ENCODE results near the gene VSIG10L2.

VSIG10L2 gene

GRCh38 chr11:125968354-125968753 lies 22.5 kb downstream of the VSIG10L2 start:
- no peak overlapping the region for H2AFZ ChIP-seq (ENCODE audit: low read depth)
- no peak overlapping the region for H3K4me2 ChIP-seq

DNA sequence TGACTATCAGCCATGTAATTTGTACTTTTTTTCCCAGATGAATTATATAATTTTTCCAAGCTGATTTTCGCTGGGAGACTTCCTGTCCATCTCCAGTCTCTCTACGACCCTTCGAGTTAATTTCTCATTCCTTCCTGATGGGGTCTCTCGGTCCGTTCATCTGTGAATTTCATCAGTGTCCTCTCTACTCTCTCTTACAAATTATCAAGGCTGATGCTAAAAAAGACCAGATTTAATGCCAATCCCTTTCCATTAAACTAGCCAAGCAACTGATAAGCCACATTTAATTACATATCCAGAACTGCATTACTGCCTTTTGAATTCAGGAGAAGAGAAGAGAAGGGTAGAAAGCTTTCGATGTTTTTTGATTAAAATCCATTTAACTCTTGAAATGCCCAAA lies 25.8 kb downstream of the VSIG10L2 start:
- TF ChIP-seq CTCF (conservative IDR thresholded peaks at IDR 0.05; ENCODE audit: low read depth, low read length), result no peak
- no peaks in the 10 kb centered on the region for H3K79me2 ChIP-seq (ENCODE audit: insufficient read depth, low read depth)
- no peak overlapping the region for H2AFZ ChIP-seq (ENCODE audit: low read depth)
- H3K4me2 ChIP-seq, result no peak overlapping the region
- H3K4me1 ChIP-seq (ENCODE audit: low read depth, poor library complexity, severe bottlenecking), result no peaks in the 10 kb centered on the region
- no peak overlapping the region for H3K27ac ChIP-seq
- no peaks in the 10 kb centered on the region for H3K27me3 ChIP-seq (ENCODE audit: insufficient read depth, low read depth)
- no peaks in the 10 kb centered on the region for H3K36me3 ChIP-seq (ENCODE audit: insufficient read depth)
- no peaks in the 10 kb centered on the region for H4K20me1 ChIP-seq (ENCODE audit: insufficient read depth)
- no peak overlapping the region for H3K4me3 ChIP-seq (IDR thresholded peaks at IDR 0.05; ENCODE audit: insufficient read depth, low read depth, low read length)
- H3K9ac ChIP-seq, result no peak overlapping the region

More at GRCh38 chr11:125968354-125968753, 22.5 kb downstream of the VSIG10L2 start:
- no peaks in the 10 kb centered on the region for H3K79me2 ChIP-seq (ENCODE audit: insufficient read depth, low read depth)
- no peak for TF ChIP-seq CTCF (conservative IDR thresholded peaks at IDR 0.05; ENCODE audit: low read depth, low read length)
- no peak overlapping the region for H3K27ac ChIP-seq
- H4K20me1 ChIP-seq (ENCODE audit: insufficient read depth), result no peaks in the 10 kb centered on the region
- H3K27me3 ChIP-seq (ENCODE audit: insufficient read depth, low read depth), result no peaks in the 10 kb centered on the region
- no peaks in the 10 kb centered on the region for H3K36me3 ChIP-seq (ENCODE audit: insufficient read depth)
- no peak overlapping the region for H3K9ac ChIP-seq
- H3K4me3 ChIP-seq (IDR thresholded peaks at IDR 0.05; ENCODE audit: insufficient read depth, low read depth, low read length), result no peak overlapping the region
- H3K4me1 ChIP-seq (ENCODE audit: low read depth, poor library complexity, severe bottlenecking), result no peaks in the 10 kb centered on the region

DNA sequence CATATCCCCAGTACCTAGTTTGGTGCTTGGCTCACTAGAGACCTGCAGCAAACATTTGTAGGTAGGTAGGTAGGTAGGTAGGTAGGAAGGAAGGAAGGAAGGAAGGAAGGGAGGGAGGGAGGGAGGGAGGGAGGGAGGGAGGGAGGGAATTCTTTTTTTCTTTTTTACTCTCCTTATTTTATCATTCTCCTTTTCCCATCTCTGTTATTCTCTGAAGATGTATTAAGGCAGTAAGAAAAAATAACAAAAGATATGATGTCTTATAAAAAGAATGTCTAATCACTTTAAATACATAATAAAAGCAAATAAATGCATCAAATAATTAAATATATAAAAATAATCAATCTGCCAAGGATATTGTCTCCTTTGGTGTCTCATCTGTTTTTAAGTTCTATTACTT lies 28.4 kb downstream of the VSIG10L2 start:
- Histone ChIP-seq H3K27ac (no peak overlapping the region), H3K36me3 (ENCODE audit: insufficient read depth) (no peaks in the 10 kb centered on the region), H3K79me2 (ENCODE audit: insufficient read depth, low read depth) (no peaks in the 10 kb centered on the region), H3K4me2 (no peak overlapping the region), H3K27me3 (ENCODE audit: insufficient read depth, low read depth) (no peaks in the 10 kb centered on the region), H3K9ac (no peak overlapping the region), H4K20me1 (ENCODE audit: insufficient read depth) (no peaks in the 10 kb centered on the region), H2AFZ (ENCODE audit: low read depth) (no peak overlapping the region), H3K4me3 (IDR thresholded peaks at IDR 0.05; ENCODE audit: insufficient read depth, low read depth, low read length) (no peak overlapping the region), H3K4me1 (ENCODE audit: low read depth, poor library complexity, severe bottlenecking) (no peaks in the 10 kb centered on the region)
- TF ChIP-seq CTCF (conservative IDR thresholded peaks at IDR 0.05; ENCODE audit: low read depth, low read length), result no peak

GRCh38 chr11:125975634-125976033 lies 29.8 kb downstream of the VSIG10L2 start:
- Histone ChIP-seq H3K27ac (no peak overlapping the region), H3K79me2 (ENCODE audit: insufficient read depth, low read depth) (no peaks in the 10 kb centered on the region), H3K36me3 (ENCODE audit: insufficient read depth) (no peaks in the 10 kb centered on the region), H3K27me3 (ENCODE audit: insufficient read depth, low read depth) (no peaks in the 10 kb centered on the region), H2AFZ (ENCODE audit: low read depth) (no peak overlapping the region), H3K4me3 (IDR thresholded peaks at IDR 0.05; ENCODE audit: insufficient read depth, low read depth, low read length) (no peak overlapping the region), H4K20me1 (ENCODE audit: insufficient read depth) (no peaks in the 10 kb centered on the region), H3K4me2 (no peak overlapping the region), H3K9ac (no peak overlapping the region), H3K4me1 (ENCODE audit: low read depth, poor library complexity, severe bottlenecking) (no peaks in the 10 kb centered on the region)
- TF ChIP-seq CTCF (conservative IDR thresholded peaks at IDR 0.05; ENCODE audit: low read depth, low read length), result no peak
